Measurements from ENCODE around the gene OPCML.

DNA sequence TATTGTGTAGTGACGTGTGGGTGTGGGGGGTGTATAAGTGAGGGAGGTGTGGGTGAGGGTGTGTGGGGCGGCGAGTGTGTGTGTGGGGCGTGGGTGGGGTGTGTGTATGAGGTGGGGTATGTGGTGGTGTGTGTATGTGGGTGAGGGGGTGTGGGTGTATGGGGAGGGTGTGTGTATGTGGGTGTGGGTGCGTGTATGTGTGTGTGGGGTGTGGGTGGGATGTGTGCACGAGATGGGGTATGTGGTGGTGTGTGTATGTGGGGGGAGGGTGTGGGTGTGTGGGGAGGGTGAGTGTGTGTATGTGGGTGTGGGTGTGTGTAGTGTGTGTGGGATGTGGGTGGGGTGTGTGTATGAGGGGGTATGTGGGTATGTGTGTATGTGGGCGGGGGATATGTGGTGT lies 205.5 kb downstream of the OPCML start:
- TF ChIP-seq, protein P1, sequence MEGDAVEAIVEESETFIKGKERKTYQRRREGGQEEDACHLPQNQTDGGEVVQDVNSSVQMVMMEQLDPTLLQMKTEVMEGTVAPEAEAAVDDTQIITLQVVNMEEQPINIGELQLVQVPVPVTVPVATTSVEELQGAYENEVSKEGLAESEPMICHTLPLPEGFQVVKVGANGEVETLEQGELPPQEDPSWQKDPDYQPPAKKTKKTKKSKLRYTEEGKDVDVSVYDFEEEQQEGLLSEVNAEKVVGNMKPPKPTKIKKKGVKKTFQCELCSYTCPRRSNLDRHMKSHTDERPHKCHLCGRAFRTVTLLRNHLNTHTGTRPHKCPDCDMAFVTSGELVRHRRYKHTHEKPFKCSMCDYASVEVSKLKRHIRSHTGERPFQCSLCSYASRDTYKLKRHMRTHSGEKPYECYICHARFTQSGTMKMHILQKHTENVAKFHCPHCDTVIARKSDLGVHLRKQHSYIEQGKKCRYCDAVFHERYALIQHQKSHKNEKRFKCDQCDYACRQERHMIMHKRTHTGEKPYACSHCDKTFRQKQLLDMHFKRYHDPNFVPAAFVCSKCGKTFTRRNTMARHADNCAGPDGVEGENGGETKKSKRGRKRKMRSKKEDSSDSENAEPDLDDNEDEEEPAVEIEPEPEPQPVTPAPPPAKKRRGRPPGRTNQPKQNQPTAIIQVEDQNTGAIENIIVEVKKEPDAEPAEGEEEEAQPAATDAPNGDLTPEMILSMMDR (conservative IDR thresholded peaks at IDR 0.05; ENCODE audit: low read length): no peak
- TF ChIP-seq EZH2phosphoT487 (IDR thresholded peaks at IDR 0.05; ENCODE audit: borderline replicate concordance): no peak
